GM19467 (cell line): ENCODE data around the gene TRPM8.
"Not testable (repeated sequence)": the region's sequence is repeated elsewhere in the genome, so short reads cannot be mapped to it uniquely, and the experiment has no call there.

Experiments
- ATAC-seq: cut with Tn5 transposase; IDR thresholded peaks from one replicate; pipeline ENCODE4 v1.9.1; 2021; ENCODE audit warnings: mild to moderate bottlenecking, moderate library complexity; ENCODE audit not compliant: unreplicated experiment

TRPM8 gene

GRCh38 chr2:233935426-233935825, 18.3 kb downstream of the TRPM8 start:
- no peak for ATAC-seq

GRCh38 chr2:233936089-233936488, 18.9 kb downstream of the TRPM8 start:
- ATAC-seq, result no peak

- ATAC-seq, result no peak
Observed at GRCh38 chr2:233938676-233939370, 21.6 kb downstream of the TRPM8 start.

DNA sequence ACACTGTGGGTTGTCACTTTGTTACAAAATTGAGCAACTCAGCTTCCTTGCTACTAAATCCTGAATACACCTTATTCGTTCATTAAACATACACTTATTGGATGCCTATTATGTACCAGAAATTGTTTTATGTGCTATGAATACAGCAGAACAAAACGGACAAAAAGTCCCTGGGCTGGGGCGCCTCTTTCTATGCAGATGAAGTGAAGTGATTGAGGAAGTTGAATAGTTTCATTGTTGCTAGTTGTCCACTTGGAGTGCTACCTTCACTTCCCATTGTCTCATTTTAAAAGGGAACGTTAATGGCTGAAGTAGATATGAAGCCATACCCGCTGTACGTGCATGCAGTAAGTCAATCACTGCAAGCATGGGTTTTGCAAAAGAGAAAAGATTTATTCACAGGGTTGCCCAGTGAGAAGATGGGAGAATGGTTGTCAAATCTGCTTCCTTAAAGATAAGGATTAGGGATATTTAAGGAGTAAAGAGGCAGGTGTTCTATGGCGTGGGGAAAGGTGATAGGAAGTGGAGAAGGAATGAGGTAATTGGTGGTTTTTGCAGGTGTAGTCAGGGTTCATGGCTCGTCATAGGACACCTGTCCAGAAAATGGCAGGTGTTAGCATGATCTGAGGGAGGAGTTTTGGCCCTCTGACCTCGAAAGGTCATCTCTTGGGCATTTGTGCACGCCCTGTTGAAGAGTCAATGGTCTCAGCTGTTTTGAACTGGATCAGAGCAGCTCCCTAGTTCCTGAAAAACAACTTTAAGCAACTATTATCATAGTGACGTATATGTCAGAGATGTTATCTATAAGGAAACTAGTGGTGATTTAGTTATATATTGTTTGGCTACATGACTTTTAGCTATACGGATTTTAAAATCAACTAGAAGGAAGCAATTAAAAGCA, 23.5 kb downstream of the TRPM8 start:
- ATAC-seq, result no peak

GRCh38 chr2:233942731-233943130, 25.6 kb downstream of the TRPM8 start:
- no peak for ATAC-seq

GRCh38 chr2:233944269-233944668, 27.1 kb downstream of the TRPM8 start:
- ATAC-seq, result no peak

DNA sequence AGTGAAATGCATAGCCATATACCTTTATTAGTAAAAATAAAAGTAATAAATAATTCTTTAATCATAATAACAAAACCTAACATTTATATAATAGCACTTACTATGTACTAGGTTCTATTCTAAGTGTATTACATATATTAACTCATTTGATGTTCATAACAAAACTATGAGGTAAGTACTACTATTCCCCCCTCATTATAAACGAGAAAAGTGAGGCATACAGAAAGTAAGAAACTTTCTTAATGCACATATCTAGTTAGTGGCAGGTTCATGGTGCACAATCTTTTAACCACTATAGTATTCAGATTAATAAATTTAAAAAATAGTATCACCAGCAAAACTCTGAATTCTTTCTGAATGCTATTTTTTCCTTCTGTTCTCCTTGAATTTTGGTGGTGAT, 27.5 kb downstream of the TRPM8 start:
- ATAC-seq, result no peak

- ATAC-seq, result no peak
Observed at GRCh38 chr2:233945146-233945545, 28.0 kb downstream of the TRPM8 start.

GRCh38 chr2:233950078-233950825, 33.1 kb downstream of the TRPM8 start:
- no peak for ATAC-seq

- ATAC-seq, result no peak
Observed at GRCh38 chr2:233952335-233952734, 35.2 kb downstream of the TRPM8 start.

- ATAC-seq, result no peak
Observed at GRCh38 chr2:233953087-233953801, 36.1 kb downstream of the TRPM8 start.

- no peak for ATAC-seq
Observed at GRCh38 chr2:233960203-233960602, 43.0 kb downstream of the TRPM8 start.

GRCh38 chr2:233961905-233962304, 44.7 kb downstream of the TRPM8 start:
- no peak for ATAC-seq

DNA sequence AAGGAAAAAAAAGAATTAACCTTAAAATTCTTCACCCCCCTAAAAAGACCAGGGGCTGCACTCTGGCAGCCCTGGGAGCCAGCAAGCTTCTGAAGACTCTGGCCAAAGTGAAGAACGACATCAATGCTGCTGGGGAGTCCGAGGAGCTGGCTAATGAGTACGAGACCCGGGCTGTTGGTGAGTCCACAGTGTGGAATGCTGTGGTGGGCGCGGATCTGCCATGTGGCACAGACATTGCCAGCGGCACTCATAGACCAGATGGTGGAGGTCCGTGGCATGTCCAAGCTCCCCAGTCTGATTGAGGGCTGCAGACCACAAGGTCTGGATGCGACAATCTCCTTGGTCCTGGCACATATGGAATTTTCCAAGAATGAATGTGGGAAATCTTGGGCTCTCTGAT, 47.4 kb downstream of the TRPM8 start:
- no peak for ATAC-seq

- no peak for ATAC-seq
Observed at GRCh38 chr2:233965032-233965603, 47.9 kb downstream of the TRPM8 start.

DNA sequence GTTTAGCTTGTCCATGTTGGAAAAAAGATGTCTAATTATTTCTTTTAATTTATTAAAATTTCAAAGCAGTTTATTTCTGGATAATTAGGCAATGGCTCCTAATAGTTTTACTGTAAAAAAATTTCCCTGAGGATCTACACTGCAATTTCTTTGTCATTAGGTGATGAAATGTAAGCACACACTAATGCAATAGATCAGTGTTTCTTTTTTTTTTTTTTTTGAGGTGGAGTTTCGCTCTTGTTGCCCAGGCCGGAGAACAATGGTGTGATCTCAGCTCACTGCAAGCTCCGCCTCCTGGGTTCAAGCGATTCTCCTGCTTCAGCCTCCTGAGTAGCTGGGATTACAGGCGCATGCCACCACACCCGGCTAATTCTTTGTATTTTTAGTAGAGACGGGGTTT, 48.5 kb downstream of the TRPM8 start:
- not testable (repeated sequence) for ATAC-seq

DNA sequence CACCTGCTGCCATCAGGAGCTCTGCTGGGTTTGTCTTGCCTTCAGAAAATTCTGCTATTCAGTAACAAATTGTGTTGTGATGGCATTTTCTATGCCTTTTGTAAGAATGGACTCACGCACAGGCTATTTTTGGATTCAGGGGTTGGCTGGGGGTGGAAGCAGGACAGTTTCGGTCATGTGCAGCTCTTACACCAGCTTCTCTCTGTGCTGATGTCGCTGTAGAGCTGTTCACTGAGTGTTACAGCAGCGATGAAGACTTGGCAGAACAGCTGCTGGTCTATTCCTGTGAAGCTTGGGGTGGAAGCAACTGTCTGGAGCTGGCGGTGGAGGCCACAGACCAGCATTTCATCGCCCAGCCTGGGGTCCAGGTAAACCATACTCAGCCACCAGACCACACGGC, 49.2 kb downstream of the TRPM8 start:
- no peak for ATAC-seq

- no peak for ATAC-seq
Observed at GRCh38 chr2:233967164-233967563, 50.0 kb downstream of the TRPM8 start.

- ATAC-seq, result no peak
Observed at GRCh38 chr2:233968556-233968955, 51.4 kb downstream of the TRPM8 start.

DNA sequence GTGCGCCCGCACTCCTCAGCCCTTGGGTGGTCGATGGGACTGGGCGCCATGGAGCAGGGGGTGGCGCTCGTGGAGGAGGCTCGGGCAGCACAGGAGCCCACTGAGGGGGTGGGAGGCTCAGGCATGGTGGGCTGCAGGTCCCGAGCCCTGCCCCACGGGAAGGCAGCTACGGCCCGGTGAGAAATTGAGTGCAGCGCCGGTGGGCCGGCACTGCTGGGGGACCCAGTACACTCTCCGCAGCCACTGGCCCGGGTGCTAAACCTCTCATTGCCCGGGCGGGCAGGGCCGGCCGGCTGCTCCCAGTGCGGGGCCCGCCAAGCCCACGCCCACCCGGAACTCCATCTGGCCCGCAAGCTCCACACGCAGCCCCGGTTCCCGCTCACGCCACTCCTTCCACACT, 55.3 kb downstream of the TRPM8 start:
- ATAC-seq, result not testable (repeated sequence)
